GM12878 (cell line): ENCODE measurements around the gene KRTAP1-3. TPM values are rescaled to one million over a fixed set of nuclear protein-coding genes. Genes with fewer than 3 reads are reported as not detected.

Experiments used
- ATAC-seq: fragments of 200-7000 bp; cut with Tn5 transposase; 3 replicates; pipeline ENCODE4 v1.9.1; 2020; ENCODE audit warnings: mild to moderate bottlenecking, moderate library complexity
- BruUV-seq: library from RNA; stranded (reverse); fragments of 400-500 nt; replicated peaks from 2 replicates; lab custom pipeline; 2021; lab: Mats Ljungman, UMichigan
- CTCF ChIA-PET: fragments of 300-600 bp; sonication (Branson Sonifier 250); formaldehyde crosslinking; extraction: SDS; loops from one replicate; lab custom pipeline; 2021; ENCODE audit warnings: inconsistent platforms; lab: Yijun Ruan, JAX
- POLR2A ChIA-PET: fragments of 350-600 bp; formaldehyde crosslinking; extraction: SDS; loops from one replicate; lab custom pipeline; 2021; ENCODE audit warnings: inconsistent platforms; lab: Charles Lee
- RAD21 ChIA-PET: fragments of 300-600 bp; sonication (Branson Sonifier 250); formaldehyde crosslinking; loops from one replicate; lab custom pipeline; 2023; ENCODE audit warnings: antibody characterized with exemption; ENCODE audit not compliant: unreplicated experiment; lab: Charles Lee
- SMC1A ChIA-PET: fragments of 300-600 bp; sonication (Branson Sonifier 250); formaldehyde crosslinking; loops from one replicate; lab custom pipeline; 2023; ENCODE audit not compliant: unreplicated experiment, uncharacterized antibody; lab: Charles Lee
- DNase-seq: peaks from one replicate; pipeline ENCODE4 v3.0.0-alpha.2; 2011; ENCODE audit warnings: low read depth, low spot score
- FAIRE-seq: peaks from 3 replicates; lab custom pipeline; 2011; peaks lifted over from hg19 to GRCh38; lab: Jason Lieb, UNC
- H2AFZ ChIP-seq: 2 replicates; pipeline ENCODE4 v1.6.0; 2011; ENCODE audit warnings: low read depth, low read length, control low read depth; ENCODE audit not compliant: control insufficient read depth
- H3K27ac ChIP-seq: 2 replicates; pipeline ENCODE4 v1.5.1; 2011; ENCODE audit warnings: control low read depth; ENCODE audit not compliant: control insufficient read depth, insufficient read depth
- H3K27me3 ChIP-seq, 2 experiments: replicated peaks in 1 of 2; 2 replicates each; pipeline versions ENCODE4 v1.6.0 to v1.6.1; 2011; ENCODE audit warnings: low read length in 1 of 2; ENCODE audit not compliant: control insufficient read depth in 2 of 2, insufficient read depth in 2 of 2
- H3K36me3 ChIP-seq, 2 experiments: 2 replicates each; pipeline ENCODE4 v1.5.1; 2011; ENCODE audit warnings: low read length in 1 of 2; ENCODE audit not compliant: control insufficient read depth in 2 of 2, insufficient read depth in 2 of 2
- H3K4me1 ChIP-seq: 2 replicates; pipeline ENCODE4 v1.6.1; 2011; ENCODE audit warnings: mild to moderate bottlenecking, low read length, moderate library complexity, mixed read lengths; ENCODE audit not compliant: control insufficient read depth, insufficient read depth
- H3K4me2 ChIP-seq: 2 replicates; pipeline ENCODE4 v1.6.0; 2011; ENCODE audit warnings: control low read depth; ENCODE audit not compliant: control insufficient read depth, insufficient read depth
- H3K4me3 ChIP-seq: fragments of 200-600 bp; sonication (generic); 2 replicates; pipeline ENCODE4 v1.5.1; 2016
- H3K79me2 ChIP-seq: 2 replicates; pipeline ENCODE4 v1.6.0; 2011; ENCODE audit warnings: low read length; ENCODE audit not compliant: control insufficient read depth, insufficient read depth
- H3K9ac ChIP-seq: 2 replicates; pipeline ENCODE4 v1.8.0; 2011; ENCODE audit warnings: low read length, control low read depth, mixed read lengths; ENCODE audit not compliant: control insufficient read depth, insufficient read depth
- H3K9me3 ChIP-seq: replicated peaks from 3 replicates; pipeline ENCODE4 v1.5.1; 2011; ENCODE audit warnings: mild to moderate bottlenecking, low read length; ENCODE audit not compliant: control insufficient read depth, insufficient read depth
- H4K20me1 ChIP-seq: 2 replicates; pipeline ENCODE4 v1.6.0; 2011; ENCODE audit not compliant: control insufficient read depth, insufficient read depth
- CBFB ChIP-seq: IDR thresholded peaks from 2 replicates; pipeline ENCODE4 v1.6.1; 2016; ENCODE audit warnings: antibody characterized with exemption, low read depth
- DPF2 ChIP-seq: fragments of 450-650 bp; IDR thresholded peaks from 2 replicates; pipeline ENCODE4 v1.6.1; 2017; ENCODE audit warnings: mild to moderate bottlenecking
- GABPA ChIP-seq: IDR thresholded peaks from 2 replicates; pipeline ENCODE4 v1.6.1; 2014; ENCODE audit warnings: antibody characterized with exemption, low read depth, mild to moderate bottlenecking, inconsistent platforms
- MEF2B ChIP-seq: fragments of 450-650 bp; IDR thresholded peaks from 2 replicates; pipeline ENCODE4 v1.6.1; 2018; ENCODE audit warnings: mild to moderate bottlenecking, moderate library complexity; ENCODE audit not compliant: partially characterized antibody, poor library complexity, severe bottlenecking
- NR2F1 ChIP-seq: fragments of 450-650 bp; conservative IDR thresholded peaks from 2 replicates; pipeline ENCODE4 v1.6.1; 2017; ENCODE audit warnings: mild to moderate bottlenecking
- RELA ChIP-seq: fragments of 450-650 bp; IDR thresholded peaks from 2 replicates; pipeline ENCODE4 v1.8.0; 2014; ENCODE audit warnings: borderline replicate concordance; ENCODE audit not compliant: partially characterized antibody
- SPI1 ChIP-seq: IDR thresholded peaks from 2 replicates; pipeline ENCODE4 v1.6.1; 2011; ENCODE audit warnings: low read depth, mild to moderate bottlenecking, low read length, moderate library complexity, borderline replicate concordance; ENCODE audit not compliant: insufficient read depth
- STAT1 ChIP-seq: fragments of 450-650 bp; conservative IDR thresholded peaks from 2 replicates; pipeline ENCODE4 v1.6.1; 2014; ENCODE audit warnings: antibody characterized with exemption, mild to moderate bottlenecking
- SUZ12 ChIP-seq: fragments of 200-600 bp; sonication (generic); IDR thresholded peaks from one replicate; pipeline ENCODE4 v1.6.1; 2018; ENCODE audit warnings: antibody characterized with exemption, mild to moderate bottlenecking; ENCODE audit not compliant: unreplicated experiment
- ZBED1 ChIP-seq: IDR thresholded peaks from 2 replicates; pipeline ENCODE4 v1.6.1; 2016; ENCODE audit warnings: borderline replicate concordance
- ZNF24 ChIP-seq: fragments of 450-650 bp; IDR thresholded peaks from 2 replicates; pipeline ENCODE4 v1.6.1; 2017; ENCODE audit warnings: antibody characterized with exemption, mild to moderate bottlenecking
- ZZZ3 ChIP-seq: IDR thresholded peaks from 2 replicates; pipeline ENCODE4 v1.6.1; 2011; ENCODE audit warnings: low read depth; ENCODE audit not compliant: control insufficient read depth, insufficient read length
- WGBS: methylation state at CpG from one replicate; pipeline ENCODE4 v1.1.6; 2016; ENCODE audit warnings: low lambda C conversion rate; ENCODE audit not compliant: insufficient replicate concordance, insufficient coverage; ENCODE audit errors: missing lambda C conversion rate; 5-methylcytosine and 5-hydroxymethylcytosine counted together
- in situ Hi-C: fragments of 300-500 bp; cut with MboI; formaldehyde crosslinking; loops from 9 replicates; pipeline ENCODE4 v1.14.3; 2018; ENCODE audit warnings: mixed read lengths
- intact Hi-C: fragments of 100-400 bp; cut with micrococcal nuclease; formaldehyde crosslinking; loops from one replicate; pipeline ENCODE4 v1.14.2; 2022; ENCODE audit not compliant: unreplicated experiment
- polyA plus RNA-seq, 11 experiments: library from polyadenylated mRNA; depleted of rRNA in 4 of 11; unstranded in 6 of 11; stranded (reverse) in 5 of 11; fragments of >200 nt; fragmentation: Nextera tagmentation in 4 of 11; fragmentation: Illumina TruSeq in 1 of 11; extraction: Ambion mirVana in 4 of 11; extraction: Trizol in 1 of 11; gene quantifications; 1 replicate in 1 of 11; 2 replicates in 10 of 11; pipeline versions ENCODE4 v1.2.1 to v1.2.3, GENCODE V29; 2011 to 2016; ENCODE audit warnings: inconsistent platforms in 2 of 11, missing spikeins in 2 of 11, low read depth in 1 of 11
- total RNA-seq, 4 experiments: library from RNA; depleted of rRNA in 3 of 4; stranded (reverse); fragments of >200 nt in 3 of 4; fragmentation: Illumina TruSeq in 1 of 4; extraction: Trizol in 1 of 4; gene quantifications; 2 replicates each; pipeline versions ENCODE4 v1.2.1 to v1.2.3, GENCODE V29; 2013 to 2021
- TF ChIP-seq, protein P1 (sequence below): fragments of 450-650 bp; IDR thresholded peaks from 2 replicates; pipeline ENCODE4 v1.6.1; 2017; ENCODE audit warnings: low read depth, mild to moderate bottlenecking, moderate library complexity
- TF ChIP-seq, protein P2 (sequence below): IDR thresholded peaks from 2 replicates; pipeline ENCODE4 v1.6.1; 2011; ENCODE audit warnings: borderline replicate concordance, low read depth, mild to moderate bottlenecking, moderate library complexity, low read length; ENCODE audit not compliant: insufficient read depth, poor library complexity, severe bottlenecking
- TF ChIP-seq, protein P3 (sequence below): IDR thresholded peaks from 2 replicates; pipeline ENCODE4 v1.6.1; 2012; ENCODE audit warnings: low read depth, low read length, improper control_type of control experiment
- TF ChIP-seq, protein P4 (sequence below): fragments of 450-650 bp; conservative IDR thresholded peaks from 2 replicates; pipeline ENCODE4 v1.6.1; 2017; ENCODE audit warnings: mild to moderate bottlenecking, moderate library complexity

KRTAP1-3 gene
- total and polyA plus RNA-seq, 10 of the 15 experiments (the other 5 are each of a cell fraction or from before 2014, with no cell fraction given) = not detected

DNA sequence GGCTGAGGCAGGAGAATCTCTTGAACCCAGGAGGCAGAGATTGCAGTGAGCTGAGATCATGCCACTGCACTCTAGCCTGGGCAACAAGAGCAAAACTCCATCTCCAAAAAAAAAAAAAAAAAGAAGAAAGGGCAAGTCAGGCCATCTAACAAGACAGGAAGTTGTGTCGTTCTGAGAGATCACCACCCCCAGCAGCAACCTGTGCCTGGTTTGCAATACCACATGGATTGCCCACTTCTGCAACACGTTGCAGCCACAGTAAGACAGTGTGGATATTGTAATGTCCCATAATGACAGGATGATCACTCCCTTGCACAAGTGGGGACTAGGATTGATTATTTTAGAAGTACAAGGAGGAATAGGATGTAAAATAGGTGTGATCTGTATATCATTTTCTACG, 34.4 kb upstream of the KRTAP1-3 start:
- no peak overlapping the region for H3K9ac ChIP-seq
- in situ Hi-C loops (no loop called here), intact Hi-C loops (no loop called here)
- no peaks in the 10 kb centered on the region; a peak in 1 of 4 replicates for H3K27me3 ChIP-seq
- no peak overlapping the region for H3K27ac ChIP-seq
- ChIA-PET SMC1A (no interaction called here), CTCF (no interaction called here), POLR2A (no interaction called here), RAD21 (no interaction called here)
- H3K4me2 ChIP-seq = no peak overlapping the region
- DNase-seq (no peak), FAIRE-seq (no peak), ATAC-seq (no peak)
- BruUV-seq = no TSS peak
- H3K79me2 ChIP-seq = no peaks in the 10 kb centered on the region
- no peak overlapping the region for H2AFZ ChIP-seq
- TF ChIP-seq DPF2 (no peak), STAT1 (no peak), ZZZ3 (no peak), RELA (no peak), MEF2B (no peak), NR2F1 (no peak), GABPA (no peak), ZBED1 (no peak), SUZ12 (no peak), ZNF24 (no peak), SPI1 (no peak), CBFB (no peak)
- TF ChIP-seq, protein P1, sequence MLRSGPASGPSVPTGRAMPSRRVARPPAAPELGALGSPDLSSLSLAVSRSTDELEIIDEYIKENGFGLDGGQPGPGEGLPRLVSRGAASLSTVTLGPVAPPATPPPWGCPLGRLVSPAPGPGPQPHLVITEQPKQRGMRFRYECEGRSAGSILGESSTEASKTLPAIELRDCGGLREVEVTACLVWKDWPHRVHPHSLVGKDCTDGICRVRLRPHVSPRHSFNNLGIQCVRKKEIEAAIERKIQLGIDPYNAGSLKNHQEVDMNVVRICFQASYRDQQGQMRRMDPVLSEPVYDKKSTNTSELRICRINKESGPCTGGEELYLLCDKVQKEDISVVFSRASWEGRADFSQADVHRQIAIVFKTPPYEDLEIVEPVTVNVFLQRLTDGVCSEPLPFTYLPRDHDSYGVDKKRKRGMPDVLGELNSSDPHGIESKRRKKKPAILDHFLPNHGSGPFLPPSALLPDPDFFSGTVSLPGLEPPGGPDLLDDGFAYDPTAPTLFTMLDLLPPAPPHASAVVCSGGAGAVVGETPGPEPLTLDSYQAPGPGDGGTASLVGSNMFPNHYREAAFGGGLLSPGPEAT = no peak
- TF ChIP-seq, protein P2, sequence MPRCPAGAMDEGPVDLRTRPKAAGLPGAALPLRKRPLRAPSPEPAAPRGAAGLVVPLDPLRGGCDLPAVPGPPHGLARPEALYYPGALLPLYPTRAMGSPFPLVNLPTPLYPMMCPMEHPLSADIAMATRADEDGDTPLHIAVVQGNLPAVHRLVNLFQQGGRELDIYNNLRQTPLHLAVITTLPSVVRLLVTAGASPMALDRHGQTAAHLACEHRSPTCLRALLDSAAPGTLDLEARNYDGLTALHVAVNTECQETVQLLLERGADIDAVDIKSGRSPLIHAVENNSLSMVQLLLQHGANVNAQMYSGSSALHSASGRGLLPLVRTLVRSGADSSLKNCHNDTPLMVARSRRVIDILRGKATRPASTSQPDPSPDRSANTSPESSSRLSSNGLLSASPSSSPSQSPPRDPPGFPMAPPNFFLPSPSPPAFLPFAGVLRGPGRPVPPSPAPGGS = no peak
- TF ChIP-seq, protein P3, sequence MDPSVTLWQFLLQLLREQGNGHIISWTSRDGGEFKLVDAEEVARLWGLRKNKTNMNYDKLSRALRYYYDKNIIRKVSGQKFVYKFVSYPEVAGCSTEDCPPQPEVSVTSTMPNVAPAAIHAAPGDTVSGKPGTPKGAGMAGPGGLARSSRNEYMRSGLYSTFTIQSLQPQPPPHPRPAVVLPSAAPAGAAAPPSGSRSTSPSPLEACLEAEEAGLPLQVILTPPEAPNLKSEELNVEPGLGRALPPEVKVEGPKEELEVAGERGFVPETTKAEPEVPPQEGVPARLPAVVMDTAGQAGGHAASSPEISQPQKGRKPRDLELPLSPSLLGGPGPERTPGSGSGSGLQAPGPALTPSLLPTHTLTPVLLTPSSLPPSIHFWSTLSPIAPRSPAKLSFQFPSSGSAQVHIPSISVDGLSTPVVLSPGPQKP = no peak
- TF ChIP-seq, protein P4, sequence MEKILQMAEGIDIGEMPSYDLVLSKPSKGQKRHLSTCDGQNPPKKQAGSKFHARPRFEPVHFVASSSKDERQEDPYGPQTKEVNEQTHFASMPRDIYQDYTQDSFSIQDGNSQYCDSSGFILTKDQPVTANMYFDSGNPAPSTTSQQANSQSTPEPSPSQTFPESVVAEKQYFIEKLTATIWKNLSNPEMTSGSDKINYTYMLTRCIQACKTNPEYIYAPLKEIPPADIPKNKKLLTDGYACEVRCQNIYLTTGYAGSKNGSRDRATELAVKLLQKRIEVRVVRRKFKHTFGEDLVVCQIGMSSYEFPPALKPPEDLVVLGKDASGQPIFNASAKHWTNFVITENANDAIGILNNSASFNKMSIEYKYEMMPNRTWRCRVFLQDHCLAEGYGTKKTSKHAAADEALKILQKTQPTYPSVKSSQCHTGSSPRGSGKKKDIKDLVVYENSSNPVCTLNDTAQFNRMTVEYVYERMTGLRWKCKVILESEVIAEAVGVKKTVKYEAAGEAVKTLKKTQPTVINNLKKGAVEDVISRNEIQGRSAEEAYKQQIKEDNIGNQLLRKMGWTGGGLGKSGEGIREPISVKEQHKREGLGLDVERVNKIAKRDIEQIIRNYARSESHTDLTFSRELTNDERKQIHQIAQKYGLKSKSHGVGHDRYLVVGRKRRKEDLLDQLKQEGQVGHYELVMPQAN = no peak
- no peaks in the 10 kb centered on the region for H4K20me1 ChIP-seq
- no peak overlapping the region for H3K4me3 ChIP-seq
- no peaks in the 10 kb centered on the region for H3K4me1 ChIP-seq
- 2% methylated on average over 3 of the region's 3 CpGs for WGBS
- H3K9me3 ChIP-seq = no peaks in the 10 kb centered on the region
- H3K36me3 ChIP-seq = no peaks in the 10 kb centered on the region
